Measurements from ENCODE around the gene RHBDL3.
"Not testable (repeated sequence)": the region's sequence is repeated elsewhere in the genome, so short reads cannot be mapped to it uniquely, and the experiment has no call there.

The RHBDL3 gene

GRCh38 chr17:32265192-32265923 is at the start of gene RHBDL3:
Gene RHBDL3 (plus strand): TSS chr17:32265832. CDS start chr17:32266190, 358 bp downstream.
- peak in 3 of 14 donors; percentile 18 to 40 (median 28) for DNase-seq

GRCh38 chr17:32222621-32223020 is 43.0 kb upstream of the RHBDL3 start:
- DNase-seq, result no peak

GRCh38 chr17:32223703-32224102 is 41.9 kb upstream of the RHBDL3 start:
- DNase-seq, result no peak

GRCh38 chr17:32226886-32227285 is 38.7 kb upstream of the RHBDL3 start:
- no peak for DNase-seq

- DNase-seq, result no peak
Measured at GRCh38 chr17:32227910-32228309, 37.7 kb upstream of the RHBDL3 start.

- DNase-seq, result no peak
Measured at GRCh38 chr17:32235588-32235987, 30.0 kb upstream of the RHBDL3 start.

GRCh38 chr17:32239456-32239855 is 26.2 kb upstream of the RHBDL3 start:
- no peak for DNase-seq

GRCh38 chr17:32240750-32241149 is 24.9 kb upstream of the RHBDL3 start:
- DNase-seq, result peak in 2 of 14 donors; percentile 35 to 85

- DNase-seq, result no peak
Measured at GRCh38 chr17:32241640-32242039, 24.0 kb upstream of the RHBDL3 start.

- no peak for DNase-seq
Measured at GRCh38 chr17:32249475-32249874, 16.2 kb upstream of the RHBDL3 start.

GRCh38 chr17:32253117-32253611 is 12.5 kb upstream of the RHBDL3 start:
- DNase-seq, result peak in 12 of 14 donors; percentile 12 to 76 (median 52)

GRCh38 chr17:32256012-32256700 is 9.5 kb upstream of the RHBDL3 start:
- no peak for DNase-seq

- DNase-seq, result no peak
Measured at GRCh38 chr17:32256701-32257019, 9.0 kb upstream of the RHBDL3 start.

- no peak for DNase-seq
Measured at GRCh38 chr17:32258383-32259140, 7.1 kb upstream of the RHBDL3 start.

GRCh38 chr17:32259586-32259985 is 6.0 kb upstream of the RHBDL3 start:
- DNase-seq, result peak in 3 of 14 donors; percentile 36 to 63 (median 38)

- no peak for DNase-seq
Measured at GRCh38 chr17:32261417-32261736, 4.3 kb upstream of the RHBDL3 start.

GRCh38 chr17:32261936-32262510 is 3.6 kb upstream of the RHBDL3 start:
- DNase-seq, result no peak

GRCh38 chr17:32263515-32263914 is 2.1 kb upstream of the RHBDL3 start:
- not testable (repeated sequence) for DNase-seq

GRCh38 chr17:32264140-32264799 is 1.4 kb upstream of the RHBDL3 start:
- DNase-seq, result no peak

- peak in 1 of 14 donors; percentile 17 for DNase-seq
Measured at GRCh38 chr17:32264823-32265191, 825 bp upstream of the RHBDL3 start.

GRCh38 chr17:32266051-32266388 is 388 bp downstream of the RHBDL3 start:
- DNase-seq, result no peak

Data from C1 segment of cervical spinal cord (tissue), 14 donors.